MCF 10A (cell line): ENCODE data around the gene CAPZB. TPM values are rescaled to one million over a fixed set of nuclear protein-coding genes. Genes with fewer than 3 reads are reported as not detected.
A peak's percentile ranks its signal among the peaks of the same experiment; 100 is the strongest.

Source experiments
- BruUV-seq: library from RNA; stranded (reverse); fragments of 400-500 nt; replicated peaks from 2 replicates; lab custom pipeline; 2021; lab: Mats Ljungman, UMichigan
- CTCF ChIA-PET: fragments of 300-600 bp; sonication (Branson Sonifier 250); formaldehyde crosslinking; extraction: SDS; loops from one replicate; lab custom pipeline; 2021; ENCODE audit warnings: antibody characterized with exemption, inconsistent platforms; lab: Yijun Ruan, JAX
- POLR2A ChIA-PET: fragments of 300-600, 350-650 bp; sonication (Branson Sonifier 250); formaldehyde crosslinking; extraction: SDS; loops from one replicate; lab custom pipeline; 2020; ENCODE audit warnings: antibody characterized with exemption, inconsistent platforms; lab: Yijun Ruan, JAX
- DNase-seq: peaks from one replicate; pipeline ENCODE4 v3.0.0-alpha.2; 2018; ENCODE audit not compliant: unreplicated experiment
- H3K27ac Mint-ChIP-seq: one replicate; pipeline ENCODE4 v1.8.0; 2022; ENCODE audit warnings: mild to moderate bottlenecking, low read depth, mixed read lengths; ENCODE audit not compliant: unreplicated experiment
- H3K27me3 Mint-ChIP-seq: one replicate; pipeline ENCODE4 v1.8.0; 2022; ENCODE audit warnings: mixed read lengths; ENCODE audit not compliant: insufficient read depth, unreplicated experiment
- H3K36me3 Mint-ChIP-seq: one replicate; pipeline ENCODE4 v1.8.0; 2022; ENCODE audit warnings: mild to moderate bottlenecking, moderate library complexity, mixed read lengths; ENCODE audit not compliant: insufficient read depth, unreplicated experiment
- H3K4me1 Mint-ChIP-seq: one replicate; pipeline ENCODE4 v1.8.0; 2022; ENCODE audit warnings: mixed read lengths; ENCODE audit not compliant: insufficient read depth, unreplicated experiment
- H3K4me3 Mint-ChIP-seq: one replicate; pipeline ENCODE4 v1.8.0; 2022; ENCODE audit warnings: mild to moderate bottlenecking, moderate library complexity, mixed read lengths; ENCODE audit not compliant: unreplicated experiment
- H3K9me3 Mint-ChIP-seq: one replicate; pipeline ENCODE4 v1.8.0; 2022; ENCODE audit warnings: mixed read lengths; ENCODE audit not compliant: unreplicated experiment
- CTCF ChIP-seq: fragments of 200-600 bp; IDR thresholded peaks from one replicate; pipeline ENCODE4 v1.8.0; 2022; ENCODE audit warnings: antibody characterized with exemption, mild to moderate bottlenecking; ENCODE audit not compliant: unreplicated experiment
- intact Hi-C: fragments of 100-400 bp; cut with micrococcal nuclease; formaldehyde crosslinking; loops from 2 replicates; pipeline ENCODE4 v1.14.1; 2022
- total RNA-seq: library from RNA; stranded (reverse); gene quantifications from 2 replicates; pipeline ENCODE4 v1.2.3, GENCODE V29; 2022

Gene CAPZB
- total RNA-seq, 1 experiment from 2014 or later = 252 TPM

GRCh38 chr1:19313961-19314882, 171.1 kb downstream of the CAPZB start:
- no peak for TF ChIP-seq CTCF
- Mint-ChIP-seq H3K27ac (no peak overlapping the region), H3K9me3 (no peaks in the 10 kb centered on the region), H3K4me3 (peak overlapping the region; percentile 77), H3K4me1 (peaks cover 21% of the 10 kb centered on the region), H3K27me3 (no peaks in the 10 kb centered on the region), H3K36me3 (peaks cover 12% of the 10 kb centered on the region)
- BruUV-seq = no TSS peak
- ChIA-PET POLR2A (no interaction called here), CTCF (interaction anchor here (1.0 kb wide), 1 partner anchor 62 kb away, joined by 4 read pairs; the partner anchor contains the start of gene MRTO4)
- no peak for DNase-seq
- intact Hi-C loops = loop anchor here (1.0 kb wide), 1 partner anchor 62 kb away; no protein-coding TSS in a partner anchor

GRCh38 chr1:19313636-19313959, 171.7 kb downstream of the CAPZB start:
- TF ChIP-seq CTCF = no peak
- H3K36me3 Mint-ChIP-seq = peaks cover 6% of the 10 kb centered on the region
- ChIA-PET POLR2A (interaction anchor here (3.9 kb wide), 1 partner anchor 62 kb away, joined by 24 read pairs; the partner anchor contains the start of genes EMC1 and MRTO4), CTCF (interaction anchor here (1.0 kb wide), 1 partner anchor 62 kb away, joined by 4 read pairs; the partner anchor contains the start of gene MRTO4)
- H3K27me3 Mint-ChIP-seq = no peaks in the 10 kb centered on the region
- H3K9me3 Mint-ChIP-seq = no peaks in the 10 kb centered on the region
- H3K4me3 Mint-ChIP-seq = peak overlapping the region; percentile 77
- peak overlapping the region; percentile 84 for H3K27ac Mint-ChIP-seq
- DNase-seq = no peak
- peaks cover 27% of the 10 kb centered on the region for H3K4me1 Mint-ChIP-seq
- BruUV-seq = no TSS peak
- intact Hi-C loops = loop anchor here (1.0 kb wide), 1 partner anchor 61 kb away; no protein-coding TSS in a partner anchor

GRCh38 chr1:19312782-19313635, 172.3 kb downstream of the CAPZB start:
- no TSS peak for BruUV-seq
- TF ChIP-seq CTCF = no peak
- Mint-ChIP-seq H3K36me3 (no peaks in the 10 kb centered on the region), H3K27me3 (no peaks in the 10 kb centered on the region), H3K27ac (peak overlapping the region; percentile 84), H3K4me1 (peaks cover 27% of the 10 kb centered on the region), H3K9me3 (no peaks in the 10 kb centered on the region), H3K4me3 (peak overlapping the region; percentile 77)
- ChIA-PET POLR2A (interaction anchor here (0.6 to 3.9 kb wide), 11 partner anchors 10 to 330 kb away, joined by 3 to 24 read pairs (median 4); partner anchors contain the start of genes EMC1 and MRTO4), CTCF (interaction anchor here (1.1 kb wide), 1 partner anchor 341 kb away, joined by 3 read pairs; no protein-coding TSS in a partner anchor)
- intact Hi-C loops = loop anchor here (1.0 kb wide), 1 partner anchor 61 kb away; no protein-coding TSS in a partner anchor
- DNase-seq = no peak
